ENCODE results near the gene DRC3. TPM values are rescaled to one million over a fixed set of nuclear protein-coding genes. Genes with fewer than 3 reads are reported as not detected.

DRC3 gene
- total RNA-seq, 4 donors from 2014 or later = 1.1 to 3.5 (median 1.7) TPM

- H3K9me3 ChIP-seq = no peaks in the 10 kb centered on the region
- no peak overlapping the region for H3K4me3 ChIP-seq
- H3K4me1 ChIP-seq = no peaks in the 10 kb centered on the region
- no peak for ATAC-seq
- no peaks in the 10 kb centered on the region for H3K27me3 ChIP-seq
- TF ChIP-seq CTCF (IDR thresholded peaks at IDR 0.05) (no peak), POLR2A (IDR thresholded peaks at IDR 0.05) (no peak), POLR2AphosphoS5 (IDR thresholded peaks at IDR 0.05) (no peak), EP300 (IDR thresholded peaks at IDR 0.05) (no peak)
- peaks cover 0 to 25% of the 10 kb centered on the region in 2 donors for H3K36me3 ChIP-seq
- whole genome bisulfite sequencing, 2 donors (ENCODE audit: low coverage in 1 of 2) = 83% methylated on average over 3 of the region's 7 CpGs; no CpG with 5 or more reads in 1 of the 2 donors
- no peak overlapping the region for H3K27ac ChIP-seq
These were observed 15.8 kb downstream of the DRC3 start for GRCh38 chr17:17988427-17988945.

- H3K27me3 ChIP-seq = no peaks in the 10 kb centered on the region
- ATAC-seq = no peak
These were observed 16.4 kb downstream of the DRC3 start for GRCh38 chr17:17989081-17989480.

GRCh38 chr17:17989618-17990017 lies 17.0 kb downstream of the DRC3 start:
- H3K36me3 ChIP-seq = peaks cover 0 to 25% of the 10 kb centered on the region in 2 donors
- TF ChIP-seq POLR2A (IDR thresholded peaks at IDR 0.05) (no peak), CTCF (IDR thresholded peaks at IDR 0.05) (no peak), EP300 (IDR thresholded peaks at IDR 0.05) (no peak), POLR2AphosphoS5 (IDR thresholded peaks at IDR 0.05) (no peak)
- no peaks in the 10 kb centered on the region for H3K4me1 ChIP-seq
- no peak overlapping the region for H3K27ac ChIP-seq
- ATAC-seq = no peak
- no peaks in the 10 kb centered on the region for H3K9me3 ChIP-seq
- 88 to 94% methylated on average over 6 to 8 of the region's 10 CpGs for WGBS, 2 donors (ENCODE audit: low coverage in 1 of 2)
- no peak overlapping the region for H3K4me3 ChIP-seq
- no peaks in the 10 kb centered on the region for H3K27me3 ChIP-seq

More at GRCh38 chr17:17989081-17989480, 16.4 kb downstream of the DRC3 start:
- WGBS, 2 donors (ENCODE audit: low coverage in 1 of 2) = 86% methylated on average over 1 to 9 of the region's 9 CpGs
- TF ChIP-seq POLR2A (IDR thresholded peaks at IDR 0.05) (no peak), EP300 (IDR thresholded peaks at IDR 0.05) (no peak), CTCF (IDR thresholded peaks at IDR 0.05) (no peak), POLR2AphosphoS5 (IDR thresholded peaks at IDR 0.05) (no peak)
- peaks cover 0 to 25% of the 10 kb centered on the region in 2 donors for H3K36me3 ChIP-seq
- H3K4me1 ChIP-seq = no peaks in the 10 kb centered on the region
- no peak overlapping the region for H3K27ac ChIP-seq
- no peaks in the 10 kb centered on the region for H3K9me3 ChIP-seq
- no peak overlapping the region for H3K4me3 ChIP-seq

GRCh38 chr17:17990282-17990681 lies 17.6 kb downstream of the DRC3 start:
- H3K27ac ChIP-seq = no peak overlapping the region
- no peaks in the 10 kb centered on the region for H3K27me3 ChIP-seq
- H3K9me3 ChIP-seq = no peaks in the 10 kb centered on the region
- TF ChIP-seq CTCF (IDR thresholded peaks at IDR 0.05) (no peak), POLR2AphosphoS5 (IDR thresholded peaks at IDR 0.05) (no peak), EP300 (IDR thresholded peaks at IDR 0.05) (no peak), POLR2A (IDR thresholded peaks at IDR 0.05) (no peak)
- WGBS, 2 donors (ENCODE audit: low coverage in 1 of 2) = 66 to 100% methylated on average over 1 to 2 of the region's 2 CpGs
- H3K4me1 ChIP-seq = no peaks in the 10 kb centered on the region
- ATAC-seq = no peak
- peaks cover 0 to 19% of the 10 kb centered on the region in 2 donors for H3K36me3 ChIP-seq
- H3K4me3 ChIP-seq = no peak overlapping the region

GRCh38 chr17:17993366-17993765 lies 20.7 kb downstream of the DRC3 start:
- Histone ChIP-seq H3K9me3 (no peaks in the 10 kb centered on the region), H3K36me3 (peaks cover 0 to 11% of the 10 kb centered on the region in 2 donors), H3K27ac (no peak overlapping the region), H3K27me3 (no peaks in the 10 kb centered on the region), H3K4me3 (no peak overlapping the region), H3K4me1 (no peaks in the 10 kb centered on the region)
- no peak for ATAC-seq
- WGBS, 2 donors (ENCODE audit: low coverage in 1 of 2) = 67% methylated on average over 2 of the region's 2 CpGs; no CpG with 5 or more reads in 1 of the 2 donors
- TF ChIP-seq EP300 (IDR thresholded peaks at IDR 0.05) (no peak), CTCF (IDR thresholded peaks at IDR 0.05) (no peak), POLR2A (IDR thresholded peaks at IDR 0.05) (no peak), POLR2AphosphoS5 (IDR thresholded peaks at IDR 0.05) (no peak)

Data from gastroesophageal sphincter (tissue), 4 donors.